NT2/D1 (cell line): ENCODE measurements around the gene LRRC59.

Experiments
- YY1 ChIP-seq: IDR thresholded peaks from 2 replicates; pipeline ENCODE4 v1.6.1; 2011; ENCODE audit not compliant: insufficient read length, insufficient read depth
- ZNF274 ChIP-seq: IDR thresholded peaks from 2 replicates; pipeline ENCODE4 v1.6.1; 2011; ENCODE audit warnings: mild to moderate bottlenecking, low read depth, low read length

- TF ChIP-seq YY1 (no peak), ZNF274 (no peak)
Measured at GRCh38 chr17:50367401-50367800, 29.9 kb downstream of the LRRC59 start.
